ENCODE data around the gene ELL2.

ELL2 gene

DNA sequence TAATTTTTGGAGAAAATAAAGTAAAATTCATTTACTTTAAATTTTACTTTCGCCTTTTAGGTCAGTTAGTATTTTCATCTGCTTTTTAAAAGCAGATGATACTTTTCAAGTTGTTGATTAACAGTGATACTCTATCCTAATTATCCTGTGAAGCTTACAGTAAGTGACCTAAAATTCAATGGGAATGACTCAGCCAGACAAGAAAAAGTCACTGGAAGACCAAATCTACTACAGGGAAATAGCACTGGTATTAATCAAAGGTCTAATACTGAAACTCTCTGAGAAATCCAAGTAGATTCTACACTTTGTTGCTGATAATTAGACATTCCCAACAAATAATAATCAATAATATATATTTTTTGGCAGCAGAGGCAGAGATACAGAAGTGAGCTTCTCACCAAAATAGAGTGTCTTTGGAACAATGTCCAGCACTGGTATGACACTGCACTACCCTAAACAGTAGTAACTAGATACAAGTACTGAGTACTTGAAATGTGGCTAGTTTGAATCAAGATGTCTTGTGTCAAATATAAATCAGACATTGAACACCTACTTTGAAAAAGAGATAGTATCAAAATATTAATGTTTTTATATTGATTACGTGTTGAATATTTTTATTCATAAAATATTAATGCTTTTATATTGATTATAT is 22.8 kb upstream of the ELL2 start:
- H3K4me3 ChIP-seq (ENCODE audit: low read length): no peak overlapping the region
- no peak for DNase-seq (ENCODE audit: low read depth, low spot score)

DNA sequence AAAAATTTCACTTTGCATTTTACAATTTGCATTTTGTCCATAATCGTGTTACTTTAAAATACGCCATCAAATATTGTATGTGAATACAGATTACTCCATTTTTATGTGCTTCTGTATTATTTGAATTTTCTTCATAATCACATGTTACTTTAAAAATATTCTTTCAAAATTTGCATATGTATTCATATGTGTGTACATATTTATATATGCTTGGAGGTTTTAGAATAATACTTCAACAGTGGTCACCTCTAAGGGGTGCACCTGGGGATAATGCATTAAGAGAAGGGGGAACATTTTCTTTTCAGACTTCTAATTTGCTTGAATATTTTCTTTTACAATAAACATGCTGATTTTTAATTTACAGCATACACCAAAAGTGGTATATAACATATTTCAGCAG is 21.9 kb upstream of the ELL2 start:
- H3K4me3 ChIP-seq (ENCODE audit: low read length): no peak overlapping the region
- DNase-seq (ENCODE audit: low read depth, low spot score): no peak

DNA sequence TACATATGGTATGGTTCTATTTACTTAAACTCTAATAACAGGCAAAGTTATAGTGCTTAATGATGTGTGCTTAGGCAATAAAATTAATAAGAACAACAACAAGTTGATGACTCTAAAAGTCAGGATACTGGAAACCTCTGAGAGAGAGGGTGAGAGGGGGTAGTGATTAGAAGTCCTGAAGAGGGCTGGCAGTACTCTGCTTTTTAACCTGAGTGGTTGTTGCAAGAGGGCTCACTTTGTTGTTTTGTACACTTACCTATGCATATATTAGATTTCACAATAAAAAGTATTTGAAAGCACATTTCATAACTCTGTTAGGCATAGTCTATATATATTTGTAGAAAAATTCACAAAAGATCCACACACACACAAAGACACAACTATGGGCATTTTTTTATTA is 21.4 kb upstream of the ELL2 start:
- no peak overlapping the region for H3K4me3 ChIP-seq (ENCODE audit: low read length)
- DNase-seq (ENCODE audit: low read depth, low spot score): no peak

DNA sequence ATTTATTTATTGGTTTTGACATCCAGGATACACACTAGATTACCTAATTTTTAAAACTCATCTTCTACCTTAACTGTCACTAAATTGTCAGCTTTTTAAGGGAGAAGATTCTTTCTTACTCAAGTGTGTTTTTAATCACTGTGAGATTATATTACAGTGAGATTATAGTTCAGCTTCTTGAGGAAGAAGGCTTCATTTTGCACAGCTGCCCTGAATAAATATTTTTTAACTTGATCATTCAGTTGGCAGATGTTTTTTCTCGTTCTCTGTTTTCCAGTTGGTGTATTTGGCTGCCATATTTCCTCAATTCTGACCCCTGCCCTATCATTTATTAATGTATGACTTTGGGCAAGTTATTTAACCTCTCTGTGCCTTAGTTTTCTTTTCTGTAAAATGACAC is 15.0 kb upstream of the ELL2 start:
- H3K4me3 ChIP-seq (ENCODE audit: low read length): no peak overlapping the region
- no peak for DNase-seq (ENCODE audit: low read depth, low spot score)

DNA sequence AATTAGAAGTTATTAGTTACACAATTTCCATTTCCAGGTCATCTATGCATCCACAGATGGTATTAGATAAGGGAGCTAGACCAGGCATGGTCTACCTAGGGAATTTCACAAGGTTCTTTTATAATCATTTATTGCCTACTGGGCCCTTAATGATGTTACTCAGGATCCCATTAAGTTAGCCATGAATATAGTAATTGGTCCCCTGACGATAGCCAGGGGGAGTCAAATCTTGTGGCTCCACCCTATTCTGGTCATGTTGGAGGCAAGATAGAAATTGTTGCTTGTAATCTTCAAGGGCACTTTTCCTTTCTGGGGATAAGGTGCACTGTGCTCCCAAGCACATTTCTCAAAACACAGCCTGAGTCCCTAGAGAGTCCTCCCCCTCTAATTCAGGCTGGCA is 14.1 kb upstream of the ELL2 start:
- no peak for DNase-seq (ENCODE audit: low read depth, low spot score)
- H3K4me3 ChIP-seq (ENCODE audit: low read length): no peak overlapping the region

DNA sequence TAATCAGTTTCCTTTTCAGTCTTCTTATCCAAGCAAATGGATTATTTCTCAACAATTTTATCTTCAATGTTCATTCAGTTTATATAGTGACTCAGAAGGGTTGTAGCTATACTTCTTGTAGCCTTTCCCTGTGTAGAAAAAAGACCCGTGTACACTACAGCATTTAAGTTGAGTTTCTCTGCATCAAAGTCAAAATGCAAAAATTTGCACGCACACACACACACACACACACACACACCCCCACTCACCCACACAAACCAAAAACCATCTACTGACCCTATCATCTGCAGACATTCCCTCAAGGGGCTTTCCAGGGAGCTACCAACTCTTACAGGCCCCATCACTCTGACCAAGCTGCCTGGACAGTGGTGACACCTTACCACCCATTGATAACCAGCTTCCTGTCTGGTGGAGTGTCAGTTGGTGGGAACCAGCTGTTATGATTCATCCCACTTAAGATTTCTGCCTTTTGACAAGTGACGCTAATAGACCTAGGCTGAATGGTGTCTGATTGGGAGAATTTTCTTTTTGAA is 12.2 kb upstream of the ELL2 start:
- DNase-seq (ENCODE audit: low read depth, low spot score): no peak
- H3K4me3 ChIP-seq (ENCODE audit: low read length): no peak overlapping the region

DNA sequence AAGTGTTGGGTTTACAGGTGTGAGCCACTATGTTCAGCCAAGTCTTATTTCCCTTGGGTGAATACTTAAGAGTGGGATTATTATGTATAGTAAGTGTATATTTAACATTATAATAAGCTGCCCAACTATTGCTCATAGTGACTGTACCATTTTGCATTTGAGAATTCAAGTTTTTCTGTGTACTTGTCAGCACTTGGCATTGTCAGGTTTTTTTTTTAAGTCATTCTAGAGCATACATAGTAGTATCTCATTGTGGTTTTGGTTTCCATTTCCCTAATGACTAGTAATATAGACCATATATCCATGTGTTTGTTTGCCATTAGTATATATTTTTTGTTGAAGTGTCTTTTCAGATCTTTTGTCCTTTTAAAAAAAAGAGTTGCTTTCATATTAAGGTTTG is 10.5 kb upstream of the ELL2 start:
- H3K4me3 ChIP-seq (ENCODE audit: low read length): no peak overlapping the region
- no peak for DNase-seq (ENCODE audit: low read depth, low spot score)

DNA sequence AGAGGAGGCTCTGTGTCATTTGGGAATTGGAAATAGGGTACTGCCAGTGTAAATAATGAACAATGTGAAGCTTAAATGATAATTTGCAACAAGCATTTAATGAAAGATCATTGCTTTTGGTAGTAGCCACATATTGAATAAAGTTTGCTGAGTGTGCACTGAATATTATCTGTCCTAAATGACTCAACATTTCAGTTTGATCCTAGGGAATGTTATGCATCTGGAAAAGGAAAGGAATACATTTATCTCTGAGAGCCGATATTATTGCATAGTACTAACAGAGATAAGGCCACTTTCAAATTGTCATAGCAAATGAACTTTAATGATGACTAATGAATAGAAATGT is 8.7 kb upstream of the ELL2 start:
- no peak overlapping the region for H3K4me3 ChIP-seq (ENCODE audit: low read length)
- no peak for DNase-seq (ENCODE audit: low read depth, low spot score)

DNA sequence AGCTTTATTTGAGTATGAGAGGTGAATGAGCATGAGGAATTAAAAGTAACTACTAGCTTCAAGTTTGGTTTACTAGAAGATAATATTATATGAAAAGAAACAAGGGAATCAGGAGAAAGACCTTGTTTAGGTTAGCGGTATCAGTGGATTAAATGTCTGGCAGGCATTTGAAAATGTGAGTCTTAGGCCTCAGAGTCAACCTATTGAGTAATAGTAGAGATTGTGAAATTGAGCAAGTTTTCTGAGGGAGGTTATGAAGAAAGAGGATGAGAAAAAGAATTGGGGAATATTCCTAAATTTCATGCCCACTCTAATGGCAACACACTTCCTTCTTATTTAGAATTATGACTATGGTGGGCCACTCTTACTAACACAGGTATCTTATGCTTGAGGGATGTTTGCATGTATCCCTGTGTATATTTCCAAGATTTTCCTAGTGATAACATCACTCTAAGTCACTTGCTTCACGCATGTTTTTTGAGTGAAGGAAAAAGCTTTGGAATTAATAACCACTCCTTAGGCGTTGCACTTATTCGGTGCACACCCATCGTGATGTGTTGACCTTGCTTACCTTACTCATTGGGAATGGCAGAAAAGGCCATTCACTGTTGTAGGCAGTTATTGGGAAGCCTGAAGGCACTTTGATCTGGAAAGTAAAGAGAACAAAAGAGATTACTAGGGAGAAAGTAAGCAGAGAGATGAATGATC is 8.2 kb upstream of the ELL2 start:
- no peak for DNase-seq (ENCODE audit: low read depth, low spot score)
- no peak overlapping the region for H3K4me3 ChIP-seq (ENCODE audit: low read length)

DNA sequence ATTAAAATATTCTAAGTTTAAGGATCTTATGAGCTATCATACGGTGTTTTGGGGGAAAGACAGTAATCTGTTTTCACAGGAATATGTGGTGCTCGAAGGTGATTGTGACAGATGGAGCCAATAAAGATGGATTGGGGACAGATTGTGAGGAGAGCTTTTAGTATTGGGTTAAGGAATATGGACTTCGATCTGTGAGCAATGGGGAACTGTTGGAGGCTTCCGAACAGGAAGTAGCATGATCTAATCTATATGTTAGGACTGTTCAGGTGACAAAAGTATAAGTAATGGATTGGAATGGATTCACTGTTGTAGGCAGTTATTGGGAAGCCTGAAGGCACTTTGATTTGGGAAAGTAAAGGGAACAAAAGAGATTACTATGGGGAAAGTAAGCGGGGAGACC is 7.4 kb upstream of the ELL2 start:
- no peak for DNase-seq (ENCODE audit: low read depth, low spot score)
- no peak overlapping the region for H3K4me3 ChIP-seq (ENCODE audit: low read length)

DNA sequence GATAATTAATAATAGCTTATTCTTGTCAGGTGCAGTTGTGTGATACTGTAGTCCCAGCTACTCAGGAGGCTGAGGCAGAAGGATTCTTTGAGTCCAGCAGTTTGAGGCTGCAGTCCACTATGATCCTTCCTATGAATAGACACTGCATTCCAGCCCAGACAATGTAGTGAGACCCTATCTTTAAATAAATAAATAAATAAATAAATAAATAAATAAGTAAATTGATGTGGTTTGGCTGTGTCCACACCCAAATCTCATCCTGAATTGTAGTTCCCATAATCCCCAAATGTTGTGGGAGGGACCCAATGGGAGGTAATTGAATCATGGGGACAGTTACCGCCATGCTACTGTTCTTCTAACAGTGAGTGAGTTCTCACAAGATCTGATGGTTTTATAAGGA is 5.6 kb upstream of the ELL2 start:
- no peak overlapping the region for H3K4me3 ChIP-seq (ENCODE audit: low read length)
- DNase-seq (ENCODE audit: low read depth, low spot score): no peak

DNA sequence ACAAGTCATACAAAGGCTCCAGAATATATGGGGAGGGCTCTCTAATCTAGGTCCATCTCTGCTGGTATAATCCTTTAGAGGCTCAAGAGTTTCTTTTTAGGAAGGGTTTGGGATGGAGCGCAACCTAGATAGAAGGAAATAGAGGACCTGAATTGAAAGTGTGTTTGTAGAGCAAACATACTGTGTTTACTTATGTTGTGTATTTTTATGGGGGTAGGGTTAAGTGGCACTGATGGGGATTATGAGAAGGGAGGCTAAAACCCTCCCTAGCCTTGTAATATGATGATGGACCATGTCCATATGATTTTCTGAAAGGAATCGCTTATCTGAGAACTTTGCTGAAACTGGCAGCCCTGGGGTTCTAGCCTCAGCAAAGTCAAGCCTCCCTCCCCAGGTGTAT is 4.4 kb upstream of the ELL2 start:
- no peak overlapping the region for H3K4me3 ChIP-seq (ENCODE audit: low read length)
- no peak for DNase-seq (ENCODE audit: low read depth, low spot score)

DNA sequence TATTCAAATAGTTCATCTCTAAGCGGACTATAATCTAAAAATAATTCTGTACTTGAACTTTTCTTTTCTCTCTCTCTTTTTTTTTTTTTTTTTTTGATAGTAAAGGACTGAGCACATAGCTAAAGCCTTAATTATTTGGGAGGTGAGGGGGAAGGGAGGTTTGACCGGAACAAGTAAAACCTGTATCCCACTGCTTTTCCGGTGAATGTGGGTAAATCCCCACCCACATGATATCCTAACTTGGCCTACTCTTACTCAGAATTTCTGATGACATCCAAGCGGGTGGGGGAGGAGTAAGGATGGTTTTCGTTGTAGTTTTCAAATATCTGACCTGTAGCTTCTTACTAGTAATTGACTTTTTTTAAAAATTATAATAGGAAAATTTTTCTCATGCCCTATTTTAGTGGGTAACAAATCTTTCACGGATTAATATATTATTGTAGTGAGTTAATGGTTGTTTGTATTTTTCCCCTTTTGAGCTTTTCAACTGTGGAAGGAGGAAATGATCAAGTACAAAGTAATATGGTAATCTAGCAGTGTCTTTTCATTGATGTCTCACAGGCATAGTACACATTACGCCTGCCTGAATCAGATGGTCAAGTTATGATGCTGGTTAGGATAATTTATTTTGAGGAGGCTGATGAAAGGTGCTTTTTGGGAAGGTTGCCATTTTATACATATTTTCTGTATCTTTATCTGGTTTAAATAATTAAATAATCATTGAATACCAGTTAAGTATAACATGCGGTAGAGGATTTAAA is 2.2 kb upstream of the ELL2 start:
- no peak overlapping the region for H3K4me3 ChIP-seq (ENCODE audit: low read length)
- no peak for DNase-seq (ENCODE audit: low read depth, low spot score)

DNA sequence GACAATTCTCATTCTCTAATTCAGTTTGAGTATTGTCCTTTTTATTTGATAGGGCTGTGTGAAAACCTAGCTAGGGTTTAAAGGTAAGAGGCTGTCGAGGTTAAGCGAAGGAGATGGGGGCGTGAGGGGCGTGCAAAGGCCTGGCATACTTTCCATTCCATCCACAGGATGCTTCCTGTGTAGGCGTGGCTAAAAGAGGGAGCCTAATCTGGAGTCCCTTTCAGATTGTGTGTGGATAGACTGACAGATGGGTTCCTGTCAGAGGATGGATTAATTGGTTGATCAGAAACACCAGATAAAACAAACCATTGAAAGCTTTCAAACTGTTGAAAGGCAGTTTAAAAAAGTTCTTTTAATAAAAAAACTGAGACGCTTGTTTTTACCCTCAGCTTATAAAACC is 1.1 kb upstream of the ELL2 start:
- no peak overlapping the region for H3K4me3 ChIP-seq (ENCODE audit: low read length)
- no peak for DNase-seq (ENCODE audit: low read depth, low spot score)

DNA sequence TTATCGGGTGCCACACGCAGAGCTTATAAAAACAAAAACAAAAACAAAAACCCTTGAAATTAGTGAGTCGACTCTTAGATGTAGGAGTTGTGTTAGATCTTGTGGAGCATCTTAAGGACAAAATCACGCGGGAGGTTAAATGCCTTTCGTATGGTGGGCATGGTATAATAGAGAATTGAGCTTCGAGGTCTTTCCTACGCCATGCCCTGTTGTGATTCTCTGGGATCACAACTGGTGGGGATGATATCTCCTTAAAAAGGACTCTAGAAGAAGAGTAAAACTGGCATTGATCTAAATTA is 773 bp upstream of the ELL2 start:
- H3K4me3 ChIP-seq (ENCODE audit: low read length): no peak overlapping the region
- DNase-seq (ENCODE audit: low read depth, low spot score): no peak

DNA sequence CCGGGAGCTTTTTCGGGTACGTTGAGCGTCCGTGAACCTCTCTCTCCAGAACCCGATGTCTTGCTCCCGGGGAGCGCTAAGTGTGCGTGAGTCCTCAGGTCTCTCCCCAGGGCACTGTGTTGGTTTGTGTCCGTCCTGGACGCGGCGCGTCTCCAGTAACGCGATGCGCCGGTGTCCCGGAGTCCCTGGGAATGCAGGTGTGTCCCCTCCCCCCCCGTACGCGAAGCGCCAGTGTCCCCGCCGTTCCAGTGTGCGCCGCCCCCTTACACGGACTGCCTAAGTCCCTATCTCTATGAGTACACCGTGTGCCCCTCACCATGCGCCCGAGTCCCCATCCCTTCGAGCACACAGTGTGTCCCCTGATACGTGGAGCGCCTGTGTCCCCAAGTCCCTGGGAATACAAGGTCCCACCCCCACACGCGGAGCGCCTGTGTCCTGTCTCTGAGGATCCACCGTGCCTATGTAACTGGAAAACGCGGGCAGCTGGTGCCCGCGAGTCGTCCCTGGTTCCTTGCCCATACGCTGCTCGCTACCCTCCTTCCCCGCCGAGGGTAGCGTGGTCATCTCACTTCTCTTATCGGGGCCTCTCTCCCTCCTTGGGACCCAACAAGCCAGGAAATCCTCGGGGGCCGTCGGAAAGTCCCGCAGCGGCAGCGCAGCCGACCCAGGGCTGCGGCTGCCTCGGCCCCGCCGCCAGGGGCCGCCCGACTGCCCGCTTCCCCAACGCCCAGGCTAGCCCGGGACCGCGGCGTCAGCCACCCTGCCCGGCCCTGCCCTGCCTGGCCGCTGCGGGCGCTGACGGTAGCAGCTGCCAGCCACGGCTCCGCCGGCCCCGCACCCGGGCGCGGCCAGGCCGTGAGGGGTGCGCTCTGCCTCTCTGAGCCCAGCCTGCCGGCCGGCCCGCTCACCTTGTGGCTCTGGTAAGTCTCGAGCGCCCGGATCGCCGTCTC is 709 bp downstream of the ELL2 start:
- no peak for DNase-seq (ENCODE audit: low read depth, low spot score)
- H3K4me3 ChIP-seq (ENCODE audit: low read length): peak overlapping the region; percentile 55

DNA sequence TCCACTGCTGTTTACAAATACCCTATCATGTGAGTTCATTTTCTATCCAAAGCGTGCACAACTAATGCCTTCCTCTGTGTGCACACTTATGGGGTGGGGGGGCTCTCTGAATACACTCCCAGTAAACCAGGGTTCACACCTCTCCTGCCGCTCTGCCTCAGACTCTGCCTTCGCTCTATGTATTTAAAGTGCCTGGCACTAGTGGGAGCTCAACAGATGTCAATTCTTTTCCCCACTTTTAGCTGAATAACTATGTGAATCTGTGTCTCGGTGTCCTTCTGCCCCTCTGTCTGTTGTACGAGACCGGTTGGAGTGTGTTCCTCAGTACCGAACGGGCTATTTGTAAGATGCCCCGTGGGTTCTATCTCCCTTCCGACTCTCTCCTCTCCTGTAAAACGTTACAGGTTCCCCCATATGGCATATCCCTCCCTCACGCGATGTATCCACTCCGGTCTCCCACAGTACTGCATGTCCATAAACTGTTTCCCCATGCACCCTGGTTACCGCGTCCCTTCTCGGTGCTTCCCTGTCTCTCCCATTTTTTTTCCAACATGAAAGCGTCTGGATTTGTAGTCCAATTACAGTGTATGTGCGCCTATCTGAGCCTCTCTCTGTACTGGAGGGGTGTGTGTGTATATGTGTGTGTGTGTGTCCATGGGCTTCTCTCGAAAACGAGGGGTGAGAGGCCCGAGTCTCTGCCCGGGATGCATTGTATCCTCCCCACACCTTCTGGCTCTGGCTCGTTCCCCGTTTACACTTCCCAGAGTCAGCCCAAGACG is 1.6 kb downstream of the ELL2 start:
- H3K4me3 ChIP-seq (ENCODE audit: low read length): no peak overlapping the region

DNA sequence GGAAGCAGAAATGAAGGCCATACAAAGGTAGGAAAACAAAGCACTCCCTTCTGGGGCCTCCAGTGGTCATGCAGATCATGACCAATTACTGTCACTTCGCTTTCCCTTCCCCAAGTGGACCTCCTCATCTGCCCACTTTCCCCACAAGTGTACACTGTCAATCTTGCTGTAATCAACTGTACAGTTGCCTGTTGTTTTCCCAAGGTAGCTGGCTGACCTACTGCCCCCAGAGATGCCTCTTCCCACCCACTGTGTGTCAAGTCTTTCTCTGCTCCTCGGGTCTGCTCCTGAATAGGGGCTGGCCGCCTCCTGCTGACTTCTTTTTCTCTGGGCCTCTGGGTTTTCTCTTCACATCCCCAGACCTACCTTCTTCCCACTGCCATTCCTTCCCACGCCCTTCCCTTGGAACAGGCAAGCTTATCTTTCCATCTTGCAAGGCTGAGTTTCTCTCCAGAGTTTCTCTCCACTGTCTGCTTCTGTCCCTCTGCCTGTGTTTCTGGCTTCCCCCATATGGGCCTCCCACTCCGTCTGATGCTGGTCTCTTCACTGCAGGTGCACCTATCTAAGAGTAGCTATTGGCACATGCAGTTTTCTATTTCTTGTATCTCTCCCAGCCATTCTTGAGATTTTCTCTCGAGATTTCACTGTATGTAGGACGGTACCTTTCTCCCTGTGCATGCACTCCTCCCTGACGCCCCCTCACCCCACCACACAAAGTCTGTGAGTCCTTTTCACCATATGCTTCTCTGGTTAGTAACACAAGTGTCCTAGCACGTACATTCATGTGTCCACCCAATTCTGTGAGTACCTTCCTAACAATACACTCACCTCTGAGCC is 2.4 kb downstream of the ELL2 start:
- H3K4me3 ChIP-seq (ENCODE audit: low read length): no peak overlapping the region
- no peak for DNase-seq (ENCODE audit: low read depth, low spot score)

More for the DNA sequence above, 1.6 kb downstream of the ELL2 start:
- no peak for DNase-seq (ENCODE audit: low read depth, low spot score)
